HFFc6 (cell line): Measurements from ENCODE around the gene COL9A1. TPM values are rescaled to one million over a fixed set of nuclear protein-coding genes. Genes with fewer than 3 reads are reported as not detected.
"Not testable (repeated sequence)": the region's sequence is repeated elsewhere in the genome, so short reads cannot be mapped to it uniquely, and the experiment has no call there.

Source experiments
- DNase-seq: peaks from one replicate; pipeline ENCODE4 v3.0.0-alpha.2; 2018
- H3K27ac Mint-ChIP-seq: 2 replicates; pipeline ENCODE4 v1.8.0; 2020; ENCODE audit warnings: mild to moderate bottlenecking, mixed read lengths
- H3K27me3 Mint-ChIP-seq: 2 replicates; pipeline ENCODE4 v1.8.0; 2021; ENCODE audit warnings: mild to moderate bottlenecking, moderate library complexity, mixed read lengths; ENCODE audit not compliant: insufficient read depth
- H3K36me3 Mint-ChIP-seq: 2 replicates; pipeline ENCODE4 v1.8.0; 2021; ENCODE audit warnings: low read depth, mixed read lengths
- H3K4me1 Mint-ChIP-seq: 2 replicates; pipeline ENCODE4 v1.8.0; 2020; ENCODE audit warnings: low read depth, mixed read lengths
- H3K4me3 Mint-ChIP-seq: 2 replicates; pipeline ENCODE4 v1.8.0; 2020; ENCODE audit warnings: mild to moderate bottlenecking, moderate library complexity, mixed read lengths
- H3K9me3 Mint-ChIP-seq: 2 replicates; pipeline ENCODE4 v1.8.0; 2020; ENCODE audit warnings: mild to moderate bottlenecking, mixed read lengths
- CTCF ChIP-seq: fragments of 200-600 bp; sonication (generic); IDR thresholded peaks from 2 replicates; pipeline ENCODE4 v1.5.0; 2021; ENCODE audit warnings: antibody characterized with exemption, mild to moderate bottlenecking
- total RNA-seq, 6 experiments: library from RNA; stranded (reverse); fragmentation: NEBNext Ultra II Directional; extraction: Animal tissue kit (Norgen Biotek cat#: 25700); gene quantifications; 2 replicates in 1 of 6; 3 replicates in 5 of 6; pipeline ENCODE4 v1.2.3, GENCODE V29; 2021

The COL9A1 gene
- total RNA-seq, 6 experiments from 2014 or later: not detected

DNA sequence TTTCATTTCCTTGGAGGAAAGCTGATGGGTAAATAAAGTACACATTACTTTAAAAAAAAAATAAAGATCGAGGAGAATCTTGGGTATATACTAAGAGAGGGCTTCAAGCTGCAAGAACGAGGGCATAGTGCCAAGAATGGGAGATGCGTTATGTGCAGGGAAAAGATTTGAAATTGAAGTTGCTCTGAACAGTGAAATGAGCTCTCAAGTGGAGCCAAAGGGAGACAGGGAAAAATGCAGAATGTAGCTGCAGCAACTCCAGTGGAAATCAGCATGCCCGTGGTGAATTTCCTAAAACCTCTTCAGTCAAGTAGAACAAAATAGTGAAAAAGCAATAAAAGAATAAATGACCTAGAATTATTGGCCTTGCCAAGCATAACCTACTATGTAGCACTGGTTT is 11.4 kb upstream of the COL9A1 start:
- Mint-ChIP-seq H3K9me3 (no peaks in the 10 kb centered on the region), H3K36me3 (no peaks in the 10 kb centered on the region), H3K27ac (no peak overlapping the region), H3K4me1 (0 out of 2 replicates have a peak, but pooled peaks cover 5% of the 10 kb centered on the region), H3K27me3 (peaks cover 18% of the 10 kb centered on the region), H3K4me3 (no peak overlapping the region)
- TF ChIP-seq CTCF: no peak
- no peak for DNase-seq

- TF ChIP-seq CTCF: no peak
- Mint-ChIP-seq H3K27ac (no peak overlapping the region), H3K36me3 (no peaks in the 10 kb centered on the region), H3K4me1 (0 out of 2 replicates have a peak, but pooled peaks cover 5% of the 10 kb centered on the region), H3K9me3 (no peaks in the 10 kb centered on the region), H3K4me3 (no peak overlapping the region), H3K27me3 (peaks cover 11% of the 10 kb centered on the region)
- peak; percentile 76 for DNase-seq
These were observed 9.4 kb upstream of the COL9A1 start for GRCh38 chr6:70312165-70312745.

- H3K27ac Mint-ChIP-seq: no peak overlapping the region
- TF ChIP-seq CTCF: peak; percentile 82
- 0 out of 2 replicates have a peak, but pooled peaks cover 5% of the 10 kb centered on the region for H3K4me1 Mint-ChIP-seq
- peaks cover 15% of the 10 kb centered on the region for H3K27me3 Mint-ChIP-seq
- peak; percentile 55 for DNase-seq
- H3K4me3 Mint-ChIP-seq: no peak overlapping the region
- H3K36me3 Mint-ChIP-seq: no peaks in the 10 kb centered on the region
- no peaks in the 10 kb centered on the region for H3K9me3 Mint-ChIP-seq
These were observed 7.3 kb upstream of the COL9A1 start for GRCh38 chr6:70310063-70310694.

- Mint-ChIP-seq H3K36me3 (no peaks in the 10 kb centered on the region), H3K4me1 (0 out of 2 replicates have a peak, but pooled peaks cover 5% of the 10 kb centered on the region), H3K27ac (no peak overlapping the region), H3K4me3 (no peak overlapping the region), H3K27me3 (peaks cover 17% of the 10 kb centered on the region), H3K9me3 (no peaks in the 10 kb centered on the region)
- no peak for DNase-seq
- TF ChIP-seq CTCF: no peak
These were observed 6.4 kb upstream of the COL9A1 start for GRCh38 chr6:70309243-70309642.

DNA sequence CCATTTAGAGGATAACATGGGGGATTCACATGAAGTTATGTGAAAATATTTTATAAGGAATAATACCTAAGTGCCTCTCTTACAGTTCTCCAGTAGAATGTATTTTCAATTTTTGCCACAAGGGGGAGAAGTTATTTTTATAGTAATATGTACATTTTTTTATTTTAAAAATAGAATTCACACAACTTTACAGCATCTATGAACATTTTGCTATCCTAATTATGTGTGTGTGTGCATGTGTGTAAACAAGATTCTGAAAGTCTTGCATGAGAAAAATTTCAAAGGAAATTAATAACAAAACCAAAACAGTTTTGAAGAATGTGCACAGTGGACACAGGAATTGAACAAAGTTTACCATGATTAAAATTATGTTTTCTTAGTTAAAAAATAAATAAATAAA is 5.3 kb upstream of the COL9A1 start:
- not testable (repeated sequence) for H3K4me1 Mint-ChIP-seq, H3K27ac Mint-ChIP-seq, H3K9me3 Mint-ChIP-seq, H3K4me3 Mint-ChIP-seq, H3K36me3 Mint-ChIP-seq, DNase-seq
- peaks cover 24% of the 10 kb centered on the region for H3K27me3 Mint-ChIP-seq
- TF ChIP-seq CTCF: peak; percentile 77
